GM10266 (cell line): ENCODE results near the gene MT1B.
"Not testable (repeated sequence)": the region's sequence is repeated elsewhere in the genome, so short reads cannot be mapped to it uniquely, and the experiment has no call there.

ENCODE experiments used
- DNase-seq: peaks from one replicate; pipeline ENCODE4 v3.0.0; 2012; ENCODE audit errors: extremely low spot score
- TF ChIP-seq, protein P1 (sequence below): IDR thresholded peaks from 2 replicates; pipeline ENCODE4 v1.5.1; 2012; ENCODE audit warnings: mild to moderate bottlenecking, low read depth; ENCODE audit not compliant: control insufficient read depth, insufficient read depth; ENCODE audit errors: missing control alignments

MT1B gene

DNA sequence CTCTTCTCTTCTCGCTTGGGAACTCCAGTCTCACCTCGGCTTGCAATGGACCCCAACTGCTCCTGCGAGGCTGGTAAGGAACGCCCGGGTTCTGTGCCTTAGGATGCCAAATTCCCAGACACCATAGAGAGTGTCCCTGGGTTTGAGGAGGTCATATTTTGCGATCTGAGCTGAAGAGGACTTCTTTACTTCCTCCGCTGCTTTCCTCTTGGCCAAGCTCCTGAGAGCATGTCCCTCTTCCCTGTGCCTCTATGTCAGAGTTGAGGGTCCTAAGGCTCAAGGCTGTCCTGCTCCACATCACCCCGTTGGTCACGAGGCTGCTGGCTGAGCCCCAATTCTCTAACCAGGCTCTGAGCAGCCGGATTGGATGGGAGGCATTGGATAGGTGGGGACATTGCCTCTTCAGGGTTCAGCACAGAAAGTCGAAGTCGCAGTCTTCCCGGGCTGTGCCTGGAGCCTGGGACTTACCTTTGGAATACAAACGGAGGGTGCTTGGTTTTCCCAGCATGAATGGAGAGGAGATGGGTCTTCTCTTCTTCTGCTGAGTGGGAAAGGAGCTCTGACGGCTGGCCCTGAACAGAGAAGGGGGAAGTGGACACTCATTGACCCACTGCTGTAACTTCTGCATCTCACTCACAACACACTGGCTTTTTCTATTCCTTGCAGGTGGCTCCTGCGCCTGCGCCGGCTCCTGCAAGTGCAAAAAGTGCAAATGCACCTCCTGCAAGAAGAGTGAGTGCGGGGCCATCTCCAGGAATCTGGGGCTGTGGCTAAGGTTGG lies 18.3 kb downstream of the MT1B start:
- TF ChIP-seq, protein P1, sequence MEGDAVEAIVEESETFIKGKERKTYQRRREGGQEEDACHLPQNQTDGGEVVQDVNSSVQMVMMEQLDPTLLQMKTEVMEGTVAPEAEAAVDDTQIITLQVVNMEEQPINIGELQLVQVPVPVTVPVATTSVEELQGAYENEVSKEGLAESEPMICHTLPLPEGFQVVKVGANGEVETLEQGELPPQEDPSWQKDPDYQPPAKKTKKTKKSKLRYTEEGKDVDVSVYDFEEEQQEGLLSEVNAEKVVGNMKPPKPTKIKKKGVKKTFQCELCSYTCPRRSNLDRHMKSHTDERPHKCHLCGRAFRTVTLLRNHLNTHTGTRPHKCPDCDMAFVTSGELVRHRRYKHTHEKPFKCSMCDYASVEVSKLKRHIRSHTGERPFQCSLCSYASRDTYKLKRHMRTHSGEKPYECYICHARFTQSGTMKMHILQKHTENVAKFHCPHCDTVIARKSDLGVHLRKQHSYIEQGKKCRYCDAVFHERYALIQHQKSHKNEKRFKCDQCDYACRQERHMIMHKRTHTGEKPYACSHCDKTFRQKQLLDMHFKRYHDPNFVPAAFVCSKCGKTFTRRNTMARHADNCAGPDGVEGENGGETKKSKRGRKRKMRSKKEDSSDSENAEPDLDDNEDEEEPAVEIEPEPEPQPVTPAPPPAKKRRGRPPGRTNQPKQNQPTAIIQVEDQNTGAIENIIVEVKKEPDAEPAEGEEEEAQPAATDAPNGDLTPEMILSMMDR, result no peak
- no peak for DNase-seq

GRCh38 chr16:56670620-56670934 lies 18.9 kb downstream of the MT1B start:
- DNase-seq, result no peak
- TF ChIP-seq, protein P1, result no peak

- DNase-seq, result not testable (repeated sequence)
Observed at GRCh38 chr16:56671691-56672090, 20.0 kb downstream of the MT1B start.

DNA sequence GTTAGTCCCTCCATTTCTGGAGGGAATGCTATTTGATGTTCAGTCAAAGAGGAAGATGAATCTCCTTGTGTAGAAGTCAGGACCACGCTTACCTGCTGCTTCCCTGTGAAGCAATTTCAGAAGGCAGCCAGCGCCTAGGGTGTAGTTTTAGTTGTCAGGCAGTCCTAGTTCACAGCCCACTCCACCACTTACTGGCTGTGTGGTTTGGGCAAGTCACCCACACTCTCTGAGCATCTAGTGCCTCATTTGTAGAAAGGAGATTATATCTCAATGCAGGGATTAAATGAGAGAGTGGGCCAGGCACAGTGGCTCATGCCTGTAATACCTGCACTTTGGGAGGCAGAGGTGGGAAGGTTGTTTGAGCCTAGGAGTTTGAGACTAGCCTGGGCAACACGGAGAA lies 20.5 kb downstream of the MT1B start:
- not testable (repeated sequence) for DNase-seq

DNA sequence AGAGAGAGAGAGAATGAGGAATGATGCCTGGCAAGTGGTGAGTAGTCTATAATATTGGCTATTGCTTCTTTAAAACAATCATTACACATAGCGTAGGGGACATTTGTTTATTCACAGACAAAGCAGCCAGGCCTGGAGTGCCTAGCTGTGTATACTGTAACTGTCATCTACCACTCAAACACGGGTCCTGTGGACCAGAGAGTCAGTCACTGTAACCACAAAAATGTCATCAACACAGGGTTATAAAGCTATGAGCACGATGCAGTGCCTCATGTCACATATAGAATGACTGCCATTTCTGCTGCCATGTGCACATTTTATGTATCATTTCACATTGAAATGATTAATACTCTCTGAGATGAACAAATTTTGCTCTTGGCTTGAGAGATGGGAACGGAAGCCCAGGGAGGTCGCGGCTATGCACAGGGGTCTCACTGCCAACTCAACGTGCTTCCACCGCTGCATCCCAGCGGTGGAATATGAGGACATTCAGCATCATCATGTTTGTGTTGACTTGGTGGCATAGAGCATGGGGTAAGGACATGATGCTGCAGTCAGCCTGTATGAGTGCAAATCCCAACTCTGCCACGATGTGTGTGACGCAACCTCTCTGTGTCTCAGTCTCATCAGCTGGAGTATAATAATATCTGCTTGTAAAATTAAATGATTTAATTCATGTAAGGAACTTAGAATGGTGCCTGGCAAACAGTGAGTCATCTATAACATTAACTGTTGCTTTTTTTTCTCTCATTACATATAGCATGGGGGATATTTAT lies 21.3 kb downstream of the MT1B start:
- TF ChIP-seq, protein P1, result no peak
- DNase-seq, result no peak

DNA sequence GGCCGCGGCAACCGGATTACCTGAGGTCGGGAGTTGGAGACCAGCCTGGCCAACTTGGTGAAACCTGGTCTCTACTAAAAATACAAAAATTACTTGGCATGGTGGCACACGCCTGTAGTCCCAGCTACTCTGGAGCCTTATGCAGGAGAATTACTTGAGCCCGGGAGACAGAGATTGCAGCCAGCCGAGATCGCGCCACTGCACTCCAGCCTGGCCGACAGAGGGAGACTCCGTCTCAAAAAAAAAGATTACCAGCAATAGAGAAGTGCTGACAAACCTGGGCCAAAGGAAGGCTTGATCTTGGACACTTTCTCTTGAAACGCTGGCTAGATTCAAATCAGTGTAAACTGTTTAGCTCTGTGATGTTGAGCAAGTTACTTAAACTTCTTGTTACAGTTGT lies 22.2 kb downstream of the MT1B start:
- DNase-seq, result no peak
- TF ChIP-seq, protein P1, result peak; percentile 50

DNA sequence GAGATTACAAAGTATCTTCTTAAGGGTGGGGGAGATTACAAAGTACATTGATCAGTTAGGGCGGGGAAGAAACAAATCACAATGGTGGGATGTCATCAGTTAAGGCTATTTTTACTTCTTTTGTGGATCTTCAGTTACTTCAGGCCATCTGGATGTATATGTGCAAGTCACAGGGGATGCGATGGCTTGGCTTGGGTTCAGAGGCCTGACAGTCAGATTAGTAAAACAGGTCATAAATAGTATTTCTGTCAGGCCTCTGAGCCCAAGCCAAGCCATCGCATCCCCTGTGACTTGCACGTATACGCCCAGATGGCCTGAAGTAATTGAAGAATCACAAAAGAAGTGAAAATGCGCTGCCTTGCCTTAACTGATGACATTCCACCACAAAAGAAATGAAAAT lies 22.9 kb downstream of the MT1B start:
- not testable (repeated sequence) for DNase-seq

DNA sequence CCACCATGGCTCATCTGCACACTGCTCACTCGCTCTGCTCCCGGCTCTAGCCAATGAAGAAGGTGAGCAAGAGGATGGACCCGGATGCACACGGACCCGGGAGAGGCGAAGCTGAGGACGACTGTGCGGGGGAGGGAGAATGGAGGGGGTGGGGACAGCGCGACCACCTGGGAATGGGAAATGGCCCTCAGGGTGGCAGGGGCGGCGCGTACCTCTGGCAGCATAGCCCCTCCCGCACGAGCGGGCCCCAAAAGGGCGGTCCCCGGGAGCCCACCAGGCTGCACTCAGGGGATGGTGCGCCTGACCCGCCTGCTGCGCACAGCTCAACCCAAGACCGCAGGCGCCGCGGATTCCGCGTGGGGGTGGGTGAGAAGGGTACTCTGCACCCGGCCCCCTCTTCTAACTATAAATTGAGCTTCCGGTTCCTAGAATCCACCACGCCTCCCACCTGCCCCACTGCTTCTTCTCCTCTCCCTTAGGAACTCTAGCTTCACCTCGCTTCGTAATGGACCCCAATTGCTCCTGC lies 24.1 kb downstream of the MT1B start:
- DNase-seq, result no peak

More for the DNA sequence above, 24.1 kb downstream of the MT1B start:
- TF ChIP-seq, protein P1, result no peak
